Esophagus muscularis mucosa (tissue), 4 donors: ENCODE measurements around the gene KDM6A. TPM values are rescaled to one million over a fixed set of nuclear protein-coding genes. Genes with fewer than 3 reads are reported as not detected.

Experiments used
- DNase-seq: peaks from one replicate; pipeline ENCODE4 v3.0.0-alpha.2; 2017; ENCODE audit errors: extremely low spot score
- H3K27ac ChIP-seq, 4 donors: fragments of 200-600 bp; sonication (generic); replicated peaks in 1 of 4; 1 replicate in 3 of 4; 2 replicates in 1 of 4; pipeline ENCODE4 v1.5.1; 2016 to 2019; ENCODE audit warnings: mild to moderate bottlenecking in 1 of 4
- H3K27me3 ChIP-seq, 4 donors: fragments of 200-600 bp; sonication (generic); one replicate each; pipeline versions ENCODE4 v1.5.1 to v1.6.0; 2016 to 2019
- H3K36me3 ChIP-seq, 4 donors: fragments of 200-600 bp; sonication (generic); one replicate each; pipeline ENCODE4 v1.5.1; 2016 to 2019
- H3K4me1 ChIP-seq, 4 donors: fragments of 200-600 bp; sonication (generic); one replicate each; pipeline ENCODE4 v1.5.1; 2016 to 2019
- H3K4me3 ChIP-seq, 4 donors: fragments of 200-600 bp; sonication (generic); 1 replicate in 2 of 4; 2 replicates in 2 of 4; pipeline ENCODE4 v1.5.1; 2016 to 2019; ENCODE audit warnings: mild to moderate bottlenecking in 4 of 4, moderate library complexity in 1 of 4
- H3K9me3 ChIP-seq, 4 donors: fragments of 200-600 bp; sonication (generic); 1 replicate in 3 of 4; 2 replicates in 1 of 4; pipeline ENCODE4 v1.5.1; 2016 to 2019
- EP300 ChIP-seq: sonication (generic); formaldehyde crosslinking; IDR thresholded peaks from one replicate; pipeline ENCODE4 v1.6.1; 2017; ENCODE audit warnings: antibody characterized with exemption
- POLR2A ChIP-seq: fragments of 450-650 bp; IDR thresholded peaks from one replicate; pipeline ENCODE4 v1.6.1; 2017; ENCODE audit warnings: antibody characterized with exemption, moderate library complexity, mild to moderate bottlenecking, low read depth
- POLR2AphosphoS5 ChIP-seq, 2 donors: sonication (generic); formaldehyde crosslinking; IDR thresholded peaks; one replicate each; pipeline ENCODE4 v1.6.1; 2017; ENCODE audit warnings: antibody characterized with exemption in 2 of 2
- WGBS: methylation state at CpG from one replicate; pipeline ENCODE4 v1.1.5; 2018; 5-methylcytosine and 5-hydroxymethylcytosine counted together
- intact Hi-C: fragments of 100-400 bp; cut with DNase I; formaldehyde crosslinking; loops from one replicate; pipeline ENCODE4 v1.15.1; 2023
- total RNA-seq, 4 donors: library from RNA; depleted of rRNA; stranded (reverse); fragments of >200 nt; gene quantifications; one replicate each; pipeline versions ENCODE4 v1.1.0 to v1.2.1, GENCODE V29; 2016
- TF ChIP-seq, protein P1 (sequence below), 3 experiments: fragments of 200-600 bp in 2 of 3; fragments of 450-650 bp in 1 of 3; sonication (generic) in 2 of 3; IDR thresholded peaks; one replicate each; pipeline ENCODE4 v1.5.1; 2017 to 2019; ENCODE audit warnings: antibody characterized with exemption in 3 of 3, mild to moderate bottlenecking in 2 of 3, moderate library complexity in 1 of 3

The KDM6A gene
- total RNA-seq, 4 donors from 2014 or later = 14.4 to 24.1 (median 23.2) TPM

DNA sequence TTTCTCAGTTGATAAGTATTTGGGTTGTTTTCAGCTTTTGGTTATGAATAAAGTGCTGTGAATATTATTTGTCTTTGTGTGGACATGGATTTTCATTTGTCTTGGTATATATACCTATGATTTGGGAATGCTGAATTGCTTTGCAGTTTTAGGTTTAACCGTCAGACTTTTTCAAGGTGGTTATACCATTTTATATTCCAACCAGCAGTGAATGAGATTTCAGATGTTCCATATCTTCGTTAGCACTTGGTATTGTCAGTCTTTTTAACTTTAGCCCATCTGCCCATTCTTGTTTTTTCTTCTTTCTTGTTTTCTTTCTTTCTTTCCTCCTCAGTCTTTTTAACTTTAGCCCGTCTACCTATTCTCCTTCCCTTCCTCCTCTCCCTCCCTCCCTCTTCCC lies 106.0 kb downstream of the KDM6A start:
- Histone ChIP-seq H3K9me3 (peaks cover 0 to 7% (median 0%) of the 10 kb centered on the region in 4 donors), H3K4me1 (peaks cover 0 to 9% (median 0%) of the 10 kb centered on the region in 4 donors), H3K4me3 (no peak overlapping the region), H3K36me3 (no peaks in the 10 kb centered on the region), H3K27me3 (no peaks in the 10 kb centered on the region), H3K27ac (no peak overlapping the region)
- intact Hi-C loops = no loop called here
- 92% methylated on average over 3 of the region's 3 CpGs for WGBS
- TF ChIP-seq POLR2AphosphoS5 (IDR thresholded peaks at IDR 0.05) (no peak), EP300 (no peak), POLR2A (no peak)
- TF ChIP-seq, protein P1, sequence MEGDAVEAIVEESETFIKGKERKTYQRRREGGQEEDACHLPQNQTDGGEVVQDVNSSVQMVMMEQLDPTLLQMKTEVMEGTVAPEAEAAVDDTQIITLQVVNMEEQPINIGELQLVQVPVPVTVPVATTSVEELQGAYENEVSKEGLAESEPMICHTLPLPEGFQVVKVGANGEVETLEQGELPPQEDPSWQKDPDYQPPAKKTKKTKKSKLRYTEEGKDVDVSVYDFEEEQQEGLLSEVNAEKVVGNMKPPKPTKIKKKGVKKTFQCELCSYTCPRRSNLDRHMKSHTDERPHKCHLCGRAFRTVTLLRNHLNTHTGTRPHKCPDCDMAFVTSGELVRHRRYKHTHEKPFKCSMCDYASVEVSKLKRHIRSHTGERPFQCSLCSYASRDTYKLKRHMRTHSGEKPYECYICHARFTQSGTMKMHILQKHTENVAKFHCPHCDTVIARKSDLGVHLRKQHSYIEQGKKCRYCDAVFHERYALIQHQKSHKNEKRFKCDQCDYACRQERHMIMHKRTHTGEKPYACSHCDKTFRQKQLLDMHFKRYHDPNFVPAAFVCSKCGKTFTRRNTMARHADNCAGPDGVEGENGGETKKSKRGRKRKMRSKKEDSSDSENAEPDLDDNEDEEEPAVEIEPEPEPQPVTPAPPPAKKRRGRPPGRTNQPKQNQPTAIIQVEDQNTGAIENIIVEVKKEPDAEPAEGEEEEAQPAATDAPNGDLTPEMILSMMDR (IDR thresholded peaks at IDR 0.05) = no peak
- DNase-seq = no peak

DNA sequence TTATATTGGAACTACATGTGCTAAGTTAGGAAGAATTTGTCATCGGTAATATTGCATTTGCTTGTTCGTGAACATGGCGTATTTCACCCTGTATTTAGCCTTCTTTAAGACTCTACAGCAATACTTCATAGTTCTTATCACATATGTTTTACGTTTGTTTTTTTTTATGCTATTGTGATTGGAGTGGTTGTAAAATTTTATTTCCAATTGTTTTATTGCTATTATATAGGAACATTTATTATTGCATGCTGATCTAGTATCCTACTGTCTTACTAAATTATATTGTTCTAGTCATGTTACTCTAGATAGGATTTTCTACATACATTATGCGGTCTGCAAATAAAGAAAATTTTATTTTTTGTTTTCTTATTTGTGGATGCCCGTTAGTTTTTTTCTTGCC lies 107.4 kb downstream of the KDM6A start:
- no peak overlapping the region for H3K4me3 ChIP-seq
- no peaks in the 10 kb centered on the region for H3K27me3 ChIP-seq
- TF ChIP-seq, protein P1 (IDR thresholded peaks at IDR 0.05) = no peak
- TF ChIP-seq POLR2AphosphoS5 (IDR thresholded peaks at IDR 0.05) = no peak
- TF ChIP-seq EP300 = no peak
- TF ChIP-seq POLR2A = no peak
- H3K27ac ChIP-seq = no peak overlapping the region
- intact Hi-C loops = no loop called here
- H3K4me1 ChIP-seq = peaks cover 0 to 9% (median 0%) of the 10 kb centered on the region in 4 donors
- H3K36me3 ChIP-seq = no peaks in the 10 kb centered on the region
- no peak for DNase-seq
- H3K9me3 ChIP-seq = peaks cover 0 to 6% (median 0%) of the 10 kb centered on the region in 4 donors
- 98% methylated on average over 6 of the region's 6 CpGs for WGBS

DNA sequence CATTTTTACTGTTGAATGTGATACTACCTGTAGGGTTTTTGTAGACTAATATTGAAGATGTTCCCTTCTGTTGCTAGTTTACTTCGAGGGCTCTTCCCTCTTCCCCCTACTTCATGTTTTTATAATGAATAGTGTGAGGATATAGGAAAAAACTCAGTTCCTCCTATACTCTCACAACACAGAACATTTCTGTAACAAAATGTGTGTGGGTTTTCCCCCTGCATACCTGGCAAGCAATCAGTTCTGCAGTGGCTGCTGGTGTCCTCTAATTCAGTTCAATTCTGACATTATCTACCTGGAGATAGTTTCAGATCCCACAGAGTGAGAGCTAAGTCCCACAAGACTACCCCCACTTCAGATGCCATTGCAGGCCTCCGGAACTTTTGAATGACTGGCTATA lies 107.9 kb downstream of the KDM6A start:
- Histone ChIP-seq H3K27ac (no peak overlapping the region), H3K4me1 (peaks cover 0 to 9% (median 0%) of the 10 kb centered on the region in 4 donors), H3K27me3 (no peaks in the 10 kb centered on the region), H3K36me3 (no peaks in the 10 kb centered on the region), H3K4me3 (no peak overlapping the region), H3K9me3 (peaks cover 0 to 1% (median 0%) of the 10 kb centered on the region in 4 donors)
- WGBS = 96% methylated on average over 2 of the region's 2 CpGs
- no peak for DNase-seq
- intact Hi-C loops = no loop called here
- TF ChIP-seq POLR2AphosphoS5 (IDR thresholded peaks at IDR 0.05) (no peak), EP300 (no peak), POLR2A (no peak)
- TF ChIP-seq, protein P1 (IDR thresholded peaks at IDR 0.05) = no peak

DNA sequence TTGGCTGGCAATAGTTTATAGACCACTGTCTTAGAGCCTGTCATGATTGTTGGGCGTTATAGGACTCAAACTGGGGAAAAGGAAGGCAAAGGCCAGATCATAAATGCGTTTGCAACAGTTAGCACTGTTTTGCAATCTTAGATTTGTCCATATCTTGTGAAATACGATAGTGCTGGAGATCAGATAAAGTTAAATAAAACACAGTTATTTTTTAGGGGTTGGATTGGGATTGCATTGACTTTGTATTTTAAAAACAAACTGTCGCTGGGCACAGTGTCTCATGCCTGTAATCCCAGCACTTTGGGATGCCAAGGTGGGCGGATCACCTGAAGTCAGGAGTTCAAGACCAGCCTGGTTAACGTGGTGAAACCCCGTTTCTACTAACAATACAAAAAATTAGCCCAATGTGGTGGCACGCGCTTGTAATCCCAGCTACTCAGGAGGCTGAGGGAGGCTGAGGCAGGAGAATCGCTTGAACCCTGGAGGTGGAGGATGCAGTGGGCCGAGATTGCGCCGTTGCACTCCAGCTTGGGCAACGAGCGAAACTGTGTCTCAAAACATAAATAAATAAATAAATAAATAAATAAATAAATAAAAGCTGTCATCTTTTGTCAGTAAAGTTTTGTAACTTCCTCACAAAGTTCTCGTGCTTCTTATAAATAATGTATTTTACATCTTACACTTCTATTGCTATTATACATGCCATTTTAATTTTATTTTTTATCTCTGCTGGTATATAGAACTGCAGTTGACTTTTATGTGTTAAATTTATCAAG lies 117.2 kb downstream of the KDM6A start:
- no peak for DNase-seq

More for the DNA sequence above, 117.2 kb downstream of the KDM6A start:
- peaks cover 0 to 5% (median 0%) of the 10 kb centered on the region in 4 donors for H3K36me3 ChIP-seq
- H3K4me3 ChIP-seq = no peak overlapping the region
- no peaks in the 10 kb centered on the region for H3K4me1 ChIP-seq
- no peaks in the 10 kb centered on the region for H3K27me3 ChIP-seq
- no peak overlapping the region for H3K27ac ChIP-seq
- no peaks in the 10 kb centered on the region for H3K9me3 ChIP-seq
- no peak for TF ChIP-seq POLR2A
- TF ChIP-seq EP300 = no peak
- no peak for TF ChIP-seq POLR2AphosphoS5 (IDR thresholded peaks at IDR 0.05)
- TF ChIP-seq, protein P1 (IDR thresholded peaks at IDR 0.05) = no peak
- 96% methylated on average over 16 of the region's 16 CpGs for WGBS
- intact Hi-C loops = no loop called here
